H9 (cell line): ENCODE results near the gene YAF2. TPM values are rescaled to one million over a fixed set of nuclear protein-coding genes. Genes with fewer than 3 reads are reported as not detected.

ENCODE experiments used
- DNase-seq: peaks from one replicate; pipeline ENCODE4 v3.0.0-alpha.2; 2017
- H2AFZ ChIP-seq: one replicate; pipeline ENCODE4 v1.6.1; 2013; ENCODE audit warnings: mild to moderate bottlenecking, low read length, control low read depth, moderate library complexity
- H2AK5ac ChIP-seq: 2 replicates; pipeline ENCODE4 v1.6.1; 2013; ENCODE audit warnings: low read length, control low read depth, mixed read lengths; ENCODE audit not compliant: insufficient read length
- H2BK120ac ChIP-seq: one replicate; pipeline ENCODE4 v1.6.1; 2013; ENCODE audit warnings: low read depth, mild to moderate bottlenecking, low read length, control low read depth, inconsistent platforms; ENCODE audit not compliant: poor library complexity, severe bottlenecking
- H2BK12ac ChIP-seq: 2 replicates; pipeline ENCODE4 v1.6.1; 2013; ENCODE audit warnings: low read length, control low read depth, mixed read lengths, low read depth; ENCODE audit not compliant: insufficient read length
- H2BK15ac ChIP-seq: 2 replicates; pipeline ENCODE4 v1.6.1; 2013; ENCODE audit warnings: low read depth, low read length, control low read depth
- H2BK20ac ChIP-seq: one replicate; pipeline ENCODE4 v1.6.1; 2013; ENCODE audit warnings: low read depth, mild to moderate bottlenecking, low read length, control low read depth, inconsistent platforms; ENCODE audit not compliant: poor library complexity, severe bottlenecking
- H2BK5ac ChIP-seq: 2 replicates; pipeline ENCODE4 v1.6.1; 2013; ENCODE audit warnings: low read length, control low read depth, mixed read lengths; ENCODE audit not compliant: insufficient read length
- H3K14ac ChIP-seq: 2 replicates; pipeline ENCODE4 v1.6.1; 2013; ENCODE audit warnings: low read length, control low read depth; ENCODE audit not compliant: insufficient read depth
- H3K18ac ChIP-seq: 2 replicates; pipeline ENCODE4 v1.6.1; 2013; ENCODE audit warnings: low read depth, mild to moderate bottlenecking, mixed read lengths, low read length, control low read depth; ENCODE audit not compliant: insufficient read length
- H3K23ac ChIP-seq: 2 replicates; pipeline ENCODE4 v1.6.1; 2013; ENCODE audit warnings: low read length, control low read depth, mixed read lengths, low read depth; ENCODE audit not compliant: insufficient read length
- H3K23me2 ChIP-seq: 2 replicates; pipeline ENCODE4 v1.6.1; 2013; ENCODE audit warnings: low read depth, mild to moderate bottlenecking, mixed read lengths, low read length, control low read depth; ENCODE audit not compliant: insufficient read length, poor library complexity, severe bottlenecking
- H3K27ac ChIP-seq: 2 replicates; pipeline ENCODE4 v1.5.1; 2013; ENCODE audit warnings: low read length, control low read depth, mixed read lengths, low read depth; ENCODE audit not compliant: insufficient read length
- H3K27me3 ChIP-seq: 2 replicates; pipeline ENCODE4 v1.6.1; 2013; ENCODE audit warnings: low read length, control low read depth, inconsistent platforms; ENCODE audit not compliant: insufficient read depth
- H3K4ac ChIP-seq: 2 replicates; pipeline ENCODE4 v1.6.1; 2013; ENCODE audit warnings: low read depth, mild to moderate bottlenecking, control low read depth, inconsistent platforms, low read length, moderate library complexity
- H3K4me1 ChIP-seq: 2 replicates; pipeline ENCODE4 v1.6.1; 2013; ENCODE audit warnings: low read length, control low read depth, inconsistent platforms; ENCODE audit not compliant: insufficient read depth
- H3K4me2 ChIP-seq: 2 replicates; pipeline ENCODE4 v1.6.1; 2013; ENCODE audit warnings: low read length, control low read depth, mixed read lengths; ENCODE audit not compliant: insufficient read length, insufficient read depth
- H3K56ac ChIP-seq: 2 replicates; pipeline ENCODE4 v1.6.1; 2013; ENCODE audit warnings: low read depth, mild to moderate bottlenecking, mixed read lengths, low read length, control low read depth; ENCODE audit not compliant: insufficient read length
- H3K79me1 ChIP-seq: 2 replicates; pipeline ENCODE4 v1.6.1; 2013; ENCODE audit warnings: low read depth, mild to moderate bottlenecking, moderate library complexity, low read length, control low read depth, inconsistent platforms; ENCODE audit not compliant: insufficient read depth, poor library complexity, severe bottlenecking
- H3K79me2 ChIP-seq: 2 replicates; pipeline ENCODE4 v1.6.1; 2013; ENCODE audit warnings: low read length, control low read depth, inconsistent platforms; ENCODE audit not compliant: insufficient read depth
- H3K9ac ChIP-seq: 2 replicates; pipeline ENCODE4 v1.6.1; 2013; ENCODE audit warnings: low read length, control low read depth, mixed read lengths; ENCODE audit not compliant: insufficient read length; ENCODE audit errors: extremely low read depth
- H3K9me3 ChIP-seq: one replicate; pipeline ENCODE4 v1.6.1; 2013; ENCODE audit warnings: low read depth, low read length, inconsistent platforms; ENCODE audit not compliant: control insufficient read depth
- H3T11ph ChIP-seq: one replicate; pipeline ENCODE4 v1.6.1; 2013; ENCODE audit warnings: mild to moderate bottlenecking, low read length, control low read depth, inconsistent platforms
- H4K20me1 ChIP-seq: one replicate; pipeline ENCODE4 v1.6.1; 2013; ENCODE audit not compliant: control insufficient read depth, insufficient read length, insufficient read depth
- H4K5ac ChIP-seq: 2 replicates; pipeline ENCODE4 v1.6.1; 2013; ENCODE audit warnings: low read depth, mild to moderate bottlenecking, mixed read lengths, low read length, control low read depth; ENCODE audit not compliant: insufficient read length
- H4K8ac ChIP-seq: replicated peaks from 2 replicates; pipeline ENCODE4 v1.6.1; 2013; ENCODE audit warnings: low read length, control low read depth, mixed read lengths, low read depth; ENCODE audit not compliant: insufficient read length
- H4K91ac ChIP-seq: 2 replicates; pipeline ENCODE4 v1.6.1; 2013; ENCODE audit warnings: low read depth, mild to moderate bottlenecking, moderate library complexity, mixed read lengths, low read length, control low read depth; ENCODE audit not compliant: insufficient read length
- H3K27ac Mint-ChIP-seq, 3 experiments: 2 replicates in 2 of 3; 3 replicates in 1 of 3; pipeline ENCODE4 v1.8.0; 2020 to 2021; ENCODE audit warnings: mixed read lengths in 3 of 3, mild to moderate bottlenecking in 1 of 3, moderate library complexity in 1 of 3
- H3K27me3 Mint-ChIP-seq: 2 replicates; pipeline ENCODE4 v1.8.0; 2021; ENCODE audit warnings: low read depth, mild to moderate bottlenecking, moderate library complexity, mixed read lengths
- H3K36me3 Mint-ChIP-seq, 3 experiments: 2 replicates in 2 of 3; 3 replicates in 1 of 3; pipeline ENCODE4 v1.8.0; 2020 to 2021; ENCODE audit warnings: low read depth in 3 of 3, mixed read lengths in 3 of 3; ENCODE audit not compliant: insufficient read depth in 1 of 3
- H3K4me1 Mint-ChIP-seq, 2 experiments: 2 replicates each; pipeline ENCODE4 v1.8.0; 2020; ENCODE audit warnings: mixed read lengths in 2 of 2
- H3K4me3 Mint-ChIP-seq, 2 experiments: 2 replicates in 1 of 2; 3 replicates in 1 of 2; pipeline ENCODE4 v1.8.0; 2020 to 2021; ENCODE audit warnings: mild to moderate bottlenecking in 2 of 2, mixed read lengths in 2 of 2, moderate library complexity in 1 of 2
- H3K9me3 Mint-ChIP-seq, 2 experiments: 2 replicates in 1 of 2; 3 replicates in 1 of 2; pipeline ENCODE4 v1.8.0; 2020; ENCODE audit warnings: mild to moderate bottlenecking in 2 of 2, mixed read lengths in 2 of 2, moderate library complexity in 1 of 2
- total RNA-seq: library from RNA; stranded (reverse); gene quantifications from 2 replicates; pipeline ENCODE4 v1.2.1, GENCODE V29; 2021
- TF ChIP-seq, protein P1 (sequence below): fragments of 200-600 bp; sonication (generic); conservative IDR thresholded peaks from 3 replicates; pipeline ENCODE4 v1.8.0; 2021; ENCODE audit warnings: antibody characterized with exemption, mild to moderate bottlenecking

The YAF2 gene
- total RNA-seq, 1 experiment from 2014 or later = 1.9 TPM

- no peak for DNase-seq
- no peaks in the 10 kb centered on the region for H3K79me2 ChIP-seq
- H3K4me2 ChIP-seq = no peak overlapping the region
- H3K23ac ChIP-seq = no peak overlapping the region
- no peaks in the 10 kb centered on the region for H3K4me1 ChIP-seq
- H3K79me1 ChIP-seq = no peaks in the 10 kb centered on the region
- Mint-ChIP-seq H3K27me3 (no peaks in the 10 kb centered on the region), H3K4me1 (peaks cover 8 to 15% of the 10 kb centered on the region in 2 experiments), H3K27ac (no peak overlapping the region), H3K9me3 (peaks cover 14 to 15% of the 10 kb centered on the region in 2 experiments), H3K4me3 (no peak overlapping the region), H3K36me3 (peaks cover 9 to 23% (median 12%) of the 10 kb centered on the region in 3 experiments)
- no peak overlapping the region for H3K4ac ChIP-seq
- no peak overlapping the region for H2AK5ac ChIP-seq
- no peak overlapping the region for H3K56ac ChIP-seq
- H2BK20ac ChIP-seq = no peak overlapping the region
- H2BK5ac ChIP-seq = no peak overlapping the region
- no peak overlapping the region for H3K14ac ChIP-seq
- no peak overlapping the region for H2BK12ac ChIP-seq
- H2BK15ac ChIP-seq = no peak overlapping the region
- no peaks in the 10 kb centered on the region for H4K20me1 ChIP-seq
- TF ChIP-seq, protein P1, sequence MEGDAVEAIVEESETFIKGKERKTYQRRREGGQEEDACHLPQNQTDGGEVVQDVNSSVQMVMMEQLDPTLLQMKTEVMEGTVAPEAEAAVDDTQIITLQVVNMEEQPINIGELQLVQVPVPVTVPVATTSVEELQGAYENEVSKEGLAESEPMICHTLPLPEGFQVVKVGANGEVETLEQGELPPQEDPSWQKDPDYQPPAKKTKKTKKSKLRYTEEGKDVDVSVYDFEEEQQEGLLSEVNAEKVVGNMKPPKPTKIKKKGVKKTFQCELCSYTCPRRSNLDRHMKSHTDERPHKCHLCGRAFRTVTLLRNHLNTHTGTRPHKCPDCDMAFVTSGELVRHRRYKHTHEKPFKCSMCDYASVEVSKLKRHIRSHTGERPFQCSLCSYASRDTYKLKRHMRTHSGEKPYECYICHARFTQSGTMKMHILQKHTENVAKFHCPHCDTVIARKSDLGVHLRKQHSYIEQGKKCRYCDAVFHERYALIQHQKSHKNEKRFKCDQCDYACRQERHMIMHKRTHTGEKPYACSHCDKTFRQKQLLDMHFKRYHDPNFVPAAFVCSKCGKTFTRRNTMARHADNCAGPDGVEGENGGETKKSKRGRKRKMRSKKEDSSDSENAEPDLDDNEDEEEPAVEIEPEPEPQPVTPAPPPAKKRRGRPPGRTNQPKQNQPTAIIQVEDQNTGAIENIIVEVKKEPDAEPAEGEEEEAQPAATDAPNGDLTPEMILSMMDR = no peak
- no peaks in the 10 kb centered on the region for H3K9me3 ChIP-seq
- H3K27me3 ChIP-seq = no peaks in the 10 kb centered on the region
- H4K8ac ChIP-seq = no peak overlapping the region
- no peak overlapping the region for H4K5ac ChIP-seq
- H3K9ac ChIP-seq = no peak overlapping the region
- H2AFZ ChIP-seq = no peak overlapping the region
- H2BK120ac ChIP-seq = no peak overlapping the region
- no peak overlapping the region for H3K18ac ChIP-seq
- H3K23me2 ChIP-seq = no peaks in the 10 kb centered on the region
- no peak overlapping the region for H3T11ph ChIP-seq
- no peak overlapping the region for H4K91ac ChIP-seq
- H3K27ac ChIP-seq = no peak overlapping the region
Observed at GRCh38 chr12:42173961-42174521, 64.0 kb downstream of the YAF2 start.
